H1 (cell line): ENCODE data around the gene CENATAC. TPM values are rescaled to one million over a fixed set of nuclear protein-coding genes. Genes with fewer than 3 reads are reported as not detected.

Experiments used
- BRCA1 ChIP-seq: IDR thresholded peaks from 2 replicates; pipeline ENCODE4 v1.6.1; 2012; ENCODE audit warnings: low read depth, low read length, improper control_type of control experiment
- GTF2F1 ChIP-seq: IDR thresholded peaks from 2 replicates; pipeline ENCODE4 v1.6.1; 2012; ENCODE audit warnings: low read depth, low read length, improper control_type of control experiment, borderline replicate concordance
- KDM5A ChIP-seq: fragments of 200-600 bp; IDR thresholded peaks from 2 replicates; pipeline ENCODE4 v1.7.1; 2012; ENCODE audit warnings: mild to moderate bottlenecking, low read length, inconsistent platforms, mixed read lengths
- NANOG ChIP-seq: IDR thresholded peaks from 2 replicates; pipeline ENCODE4 v1.6.1; 2011; ENCODE audit warnings: low read length, low read depth, mild to moderate bottlenecking, inconsistent platforms; ENCODE audit not compliant: insufficient read depth, poor library complexity, severe bottlenecking
- POLR2A ChIP-seq, 2 experiments: IDR thresholded peaks; 1 replicate in 1 of 2; 2 replicates in 1 of 2; pipeline ENCODE4 v1.6.1; 2011; ENCODE audit warnings: low read depth in 2 of 2, low read length in 2 of 2, mild to moderate bottlenecking in 2 of 2; ENCODE audit errors: control extremely low read depth in 1 of 2
- SIX5 ChIP-seq: IDR thresholded peaks from 2 replicates; pipeline ENCODE4 v1.6.1; 2011; ENCODE audit warnings: mild to moderate bottlenecking, low read depth, low read length
- polyA plus RNA-seq, 7 experiments: library from polyadenylated mRNA; depleted of rRNA in 3 of 7; stranded (reverse) in 5 of 7; unstranded in 2 of 7; fragments of >200 nt in 5 of 7; fragments of 200-250 nt in 2 of 7; gene quantifications; 1 replicate in 5 of 7; 2 replicates in 1 of 7; 4 replicates in 1 of 7; pipeline versions ENCODE4 v1.2.1 to v1.2.3, GENCODE V29; 2011 to 2013; ENCODE audit warnings: missing spikeins in 2 of 7, mixed read lengths in 2 of 7
- total RNA-seq: library from RNA; stranded (reverse); fragmentation: NEBNext Ultra II Directional; extraction: Animal tissue kit (Norgen Biotek cat#: 25700); gene quantifications from 2 replicates; pipeline ENCODE4 v1.2.1, GENCODE V29; 2021

Gene CENATAC
- total and polyA plus RNA-seq, 2 of the 8 experiments (the other 6 are each of a cell fraction or from before 2014, with no cell fraction given), result 22.7 to 36.4 TPM

DNA sequence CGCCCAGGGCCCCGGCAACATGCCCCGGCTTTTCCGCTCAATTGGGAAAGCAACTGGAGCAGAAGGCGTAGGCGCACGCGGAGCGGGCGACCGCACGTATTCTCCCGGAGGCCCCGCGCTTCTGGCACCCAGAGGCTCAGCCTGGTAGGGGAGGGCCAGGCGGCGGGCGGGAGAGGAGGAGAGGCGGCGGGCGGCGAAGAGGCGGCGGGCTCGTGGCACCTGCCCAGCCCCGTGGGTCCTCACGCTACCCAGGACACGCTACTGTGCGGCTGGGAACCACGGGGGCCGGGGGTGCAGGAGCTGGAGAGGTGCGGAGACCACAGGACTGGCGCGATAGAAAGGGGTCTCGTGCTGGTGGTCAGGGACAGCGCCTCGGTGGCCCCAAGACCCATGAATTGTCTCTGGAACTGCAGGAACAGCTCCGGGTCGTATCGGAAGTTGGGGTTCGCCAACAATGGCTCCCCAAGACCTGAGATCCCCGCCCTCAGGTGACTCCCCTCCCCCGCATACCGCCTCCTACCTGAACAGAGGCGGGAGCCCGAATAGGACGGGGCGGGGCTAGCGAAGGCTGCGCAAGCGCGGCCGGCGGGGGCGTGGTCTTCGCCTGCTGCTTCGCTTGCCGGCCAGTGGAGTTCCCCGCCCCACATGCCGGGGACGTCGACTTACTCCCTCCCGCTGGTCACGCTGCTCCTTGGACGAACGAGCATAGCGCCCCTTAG lies 32.5 kb downstream of the CENATAC start, which contains the start of gene SLC37A4 (continued):
- TF ChIP-seq GTF2F1 (no peak; the same call in 1 of the 2 replicates), SIX5 (no peak), BRCA1 (no peak; the same call in 1 of the 2 replicates), NANOG (no peak), POLR2A (IDR thresholded peaks at IDR 0.05; ENCODE audit: control extremely low read depth in 1 of 2, low read depth in 2 of 2, low read length in 2 of 2) (peak in 1 of 2 experiments; percentile 83; a peak in 2 of 3 replicates), KDM5A (no peak)
